Heart right ventricle (tissue), 16 donors: ENCODE results near the gene PPFIBP1. TPM values are rescaled to one million over a fixed set of nuclear protein-coding genes. Genes with fewer than 3 reads are reported as not detected.

Experiments
- ATAC-seq, 8 donors: fragments of 200-7000 bp; cut with Tn5 transposase; one replicate each; pipeline ENCODE4 v1.9.1; 2020; ENCODE audit warnings: mild to moderate bottlenecking in 8 of 8, moderate library complexity in 8 of 8, moderate number of reproducible peaks in 1 of 8
- DNase-seq, 2 donors: peaks; one replicate each; pipeline ENCODE4 v3.0.0-alpha.2; 2020
- H3K27ac ChIP-seq, 10 donors: fragments of 200-600 bp; sonication (generic) in 2 of 10; one replicate each; pipeline versions ENCODE4 v1.5.0 to v1.8.0; 2020 to 2022; ENCODE audit warnings: mild to moderate bottlenecking in 3 of 10
- H3K27me3 ChIP-seq, 7 donors: fragments of 200-600 bp; one replicate each; pipeline ENCODE4 v1.8.0; 2021 to 2022; ENCODE audit warnings: mild to moderate bottlenecking in 2 of 7
- H3K36me3 ChIP-seq, 9 donors: fragments of 200-600 bp; sonication (generic) in 1 of 9; one replicate each; pipeline versions ENCODE4 v1.5.0 to v1.8.0; 2020 to 2022; ENCODE audit warnings: mild to moderate bottlenecking in 2 of 9
- H3K4me1 ChIP-seq, 9 donors: fragments of 200-600 bp; sonication (generic) in 1 of 9; one replicate each; pipeline versions ENCODE4 v1.5.0 to v1.8.0; 2020 to 2022; ENCODE audit warnings: mild to moderate bottlenecking in 4 of 9
- H3K4me3 ChIP-seq, 10 donors: fragments of 200-600 bp; sonication (generic) in 2 of 10; one replicate each; pipeline versions ENCODE4 v1.5.0 to v1.8.0; 2020 to 2022; ENCODE audit warnings: mild to moderate bottlenecking in 7 of 10, moderate library complexity in 2 of 10
- H3K9me3 ChIP-seq, 11 donors: fragments of 200-600 bp in 10 of 11; sonication (generic) in 2 of 11; one replicate each; pipeline versions ENCODE4 v1.5.0 to v1.8.0; 2013 to 2022; ENCODE audit warnings: mild to moderate bottlenecking in 2 of 11, control low read depth in 1 of 11, moderate library complexity in 1 of 11
- WGBS, 2 donors: extraction: QIAGEN DNeasy Blood & Tissue Kit; methylation state at CpG; one replicate each; pipeline ENCODE4 v1.1.7; 2013; ENCODE audit warnings: inconsistent platforms in 1 of 2; 5-methylcytosine and 5-hydroxymethylcytosine counted together
- intact Hi-C, 10 donors: fragments of 100-400 bp; cut with DNase I; formaldehyde crosslinking; loops; one replicate each; pipeline versions ENCODE4 v1.11.1 to v1.14.2; 2022
- long read RNA-seq, 3 donors: library from polyadenylated mRNA; unstranded; transcript quantifications; one replicate each; pipeline ENCODE4 v2.0.0, GENCODE V29; 2020 to 2021
- polyA plus RNA-seq, 2 donors: library from polyadenylated mRNA; stranded (reverse); fragments of 200-250 nt; gene quantifications; one replicate each; pipeline ENCODE4 v1.2.3, GENCODE V29; 2013
- total RNA-seq, 10 donors: library from RNA; stranded (reverse); fragmentation: NEBNext Ultra II Directional in 3 of 10; extraction: Animal tissue kit (Norgen Biotek cat#: 25700) in 3 of 10; gene quantifications; one replicate each; pipeline versions ENCODE4 v1.2.1 to v1.2.4, GENCODE V29; 2021 to 2023
- TF ChIP-seq, protein P1 (sequence below), 9 donors: fragments of 200-600 bp; sonication (generic) in 2 of 9; IDR thresholded peaks; one replicate each; pipeline versions ENCODE4 v1.5.0 to v1.8.0; 2021 to 2022; ENCODE audit warnings: antibody characterized with exemption in 9 of 9, mild to moderate bottlenecking in 5 of 9, moderate library complexity in 1 of 9
- donor health status: Arrhythmogenic right ventricular cardiomyopathy.
- donor health status: ischemic (EF 13 %, LVEDD 7.1; RV severe dilation, severe dysfunction).
- donor health status: healthy with polysubstance abuse.
- donor health status: DM: no; HTN: yes; CAD: no.
- donor health status: DM: no; HTN: no; CAD: no.
- donor health status: ischemic (EF 25% LVEDD 6.9; RV normal size, moderate dysfunction).
- donor health status: ischemic (EF 25% LVEDD 5.7; RV mildly dilated, moderate dysfunction).
- donor health status: healthy.
- donor health status: DM: yes; HTN: yes; CAD: no.
- donor health status: Ischemic cardiomyopathy.
- donor health status: ischemic (EF 35%, LVEDD 5.7; RV mildly dilated, moderate dysfunction).
- donor health status: nonischemic (EF 11% LVEDD 7.7; RV severe dilation, severe dysfunction).
- donor health status: DM: yes; HTN: yes; CAD: no.
- donor health status: PGD.
- donor health status: ischemic (EF 29% LVEDD 5.4; RV normal size, mild dysfunction).
- donor health status: nonischemic (EF 23%, LVEDD 6.1; RV moderate dilation, normal function).

Gene PPFIBP1
- total RNA-seq: 100 to 1,000 TPM; 233 to 450 (median 325) TPM
- polyA plus RNA-seq: 10 to 100 TPM; 22.9 to 64.7 TPM
- long read RNA-seq, donor 1, partial matches to known transcripts: 51 of 146 reads
- long read RNA-seq, donor 1, other reads (novel, unspliced or antisense): 91 of 146 reads
- long read RNA-seq, donor 2, full-length matches to known transcripts: 3 of 154 reads
- long read RNA-seq, donor 2, partial matches to known transcripts: 67 of 154 reads
- long read RNA-seq, donor 2, other reads (novel, unspliced or antisense): 84 of 154 reads
- long read RNA-seq, donor 3, full-length matches to known transcripts: 6 of 392 reads
- long read RNA-seq, donor 3, partial matches to known transcripts: 254 of 392 reads
- long read RNA-seq, donor 3, other reads (novel, unspliced or antisense): 132 of 392 reads

DNA sequence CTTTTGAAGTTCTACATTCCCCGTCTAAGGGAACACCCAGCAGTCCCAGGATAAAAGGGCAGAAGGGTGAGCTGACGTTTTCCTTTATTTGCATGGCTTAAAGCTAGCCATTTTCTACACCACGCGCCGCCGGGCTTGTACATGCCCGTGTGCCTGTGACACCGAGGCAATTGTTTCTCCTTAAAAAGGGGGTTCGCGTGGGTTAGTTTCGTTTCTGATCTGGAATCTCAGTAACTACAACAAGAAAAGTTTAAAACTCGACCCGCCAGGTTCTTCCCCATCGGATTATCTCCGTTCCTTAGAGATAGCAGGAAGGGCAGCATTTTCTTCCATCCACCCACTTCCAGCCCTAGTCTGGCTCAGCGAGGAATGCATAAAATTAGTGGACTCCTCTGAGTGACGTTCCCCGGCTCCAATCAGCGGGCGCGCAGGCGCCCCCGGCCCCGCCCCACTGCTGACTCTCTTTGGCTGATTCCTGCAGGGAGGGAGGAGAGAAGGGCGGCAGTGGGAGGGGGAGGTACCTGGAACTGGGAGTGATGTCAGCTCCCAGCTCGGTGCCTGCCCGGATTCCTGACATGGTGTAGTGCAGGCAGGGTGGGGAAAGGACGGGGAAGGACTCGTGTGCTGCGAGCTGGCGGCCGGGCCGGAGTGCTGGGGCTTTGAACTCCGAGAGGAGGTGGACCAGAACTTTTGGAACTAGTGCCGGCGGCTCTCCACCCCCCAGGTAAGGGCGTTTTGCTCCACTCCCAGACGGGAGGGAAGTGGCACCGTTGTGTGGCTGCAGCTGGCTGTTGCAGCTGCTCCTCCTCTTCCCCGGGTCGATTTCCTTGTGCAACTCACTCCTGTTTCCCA is at the start of gene PPFIBP1:
PPFIBP1 (plus strand) TSS at position 565 of the 852 bp plus-strand sequence. CDS start 109,191 bp downstream, outside the sequence.
- no peaks in the 10 kb centered on the region for H3K9me3 ChIP-seq
- 0% methylated on average over 41 of the region's 41 CpGs for WGBS, 2 donors
- peaks cover 2 to 63% (median 54%) of the 10 kb centered on the region in 9 donors for H3K4me1 ChIP-seq
- DNase-seq (peak; percentile 100), ATAC-seq (peak; percentile 96 to 98 (median 97))
- TF ChIP-seq, protein P1, sequence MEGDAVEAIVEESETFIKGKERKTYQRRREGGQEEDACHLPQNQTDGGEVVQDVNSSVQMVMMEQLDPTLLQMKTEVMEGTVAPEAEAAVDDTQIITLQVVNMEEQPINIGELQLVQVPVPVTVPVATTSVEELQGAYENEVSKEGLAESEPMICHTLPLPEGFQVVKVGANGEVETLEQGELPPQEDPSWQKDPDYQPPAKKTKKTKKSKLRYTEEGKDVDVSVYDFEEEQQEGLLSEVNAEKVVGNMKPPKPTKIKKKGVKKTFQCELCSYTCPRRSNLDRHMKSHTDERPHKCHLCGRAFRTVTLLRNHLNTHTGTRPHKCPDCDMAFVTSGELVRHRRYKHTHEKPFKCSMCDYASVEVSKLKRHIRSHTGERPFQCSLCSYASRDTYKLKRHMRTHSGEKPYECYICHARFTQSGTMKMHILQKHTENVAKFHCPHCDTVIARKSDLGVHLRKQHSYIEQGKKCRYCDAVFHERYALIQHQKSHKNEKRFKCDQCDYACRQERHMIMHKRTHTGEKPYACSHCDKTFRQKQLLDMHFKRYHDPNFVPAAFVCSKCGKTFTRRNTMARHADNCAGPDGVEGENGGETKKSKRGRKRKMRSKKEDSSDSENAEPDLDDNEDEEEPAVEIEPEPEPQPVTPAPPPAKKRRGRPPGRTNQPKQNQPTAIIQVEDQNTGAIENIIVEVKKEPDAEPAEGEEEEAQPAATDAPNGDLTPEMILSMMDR (IDR thresholded peaks at IDR 0.05): peak in 6 of 9 donors; percentile 3 to 47 (median 32)
- H3K27me3 ChIP-seq: no peaks in the 10 kb centered on the region
- peak within 1 kb of the TSS; percentile 84 to 97 (median 91) for H3K27ac ChIP-seq
- H3K36me3 ChIP-seq: no peaks in the 10 kb centered on the region
- intact Hi-C loops: loop anchor here (2.0 to 10.0 kb wide), 13 partner anchors 31 to 128 kb away; no protein-coding TSS in a partner anchor
- peak within 1 kb of the TSS; percentile 58 to 85 (median 75) for H3K4me3 ChIP-seq

DNA sequence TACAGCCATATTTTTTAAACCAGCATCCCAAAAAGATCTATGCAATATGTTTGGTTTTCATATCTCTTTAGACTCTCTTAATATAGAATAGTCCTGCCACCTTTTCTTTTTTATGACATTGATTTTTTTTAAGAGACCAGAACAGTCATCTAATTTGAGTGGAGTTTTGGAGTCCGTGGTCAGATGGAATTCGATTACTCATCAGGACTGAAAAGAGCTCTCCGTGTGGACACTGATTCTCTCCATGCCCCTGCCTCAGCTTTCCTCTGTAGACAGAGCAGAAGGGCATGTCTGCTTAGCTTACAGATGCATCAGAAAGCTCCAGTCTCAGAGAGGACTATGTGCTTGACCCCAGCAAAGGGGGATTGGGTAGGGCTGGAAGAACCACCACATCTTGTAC is 49.7 kb upstream of the PPFIBP1 start:
- H3K9me3 ChIP-seq: peaks cover 0 to 35% (median 24%) of the 10 kb centered on the region in 11 donors
- TF ChIP-seq, protein P1 (IDR thresholded peaks at IDR 0.05): no peak
- peak in 4 of 8 donors; percentile 22 to 59 (median 46) for ATAC-seq
- H3K4me1 ChIP-seq: peaks cover 0 to 22% (median 12%) of the 10 kb centered on the region in 9 donors
- no peak for DNase-seq
- H3K27me3 ChIP-seq: no peaks in the 10 kb centered on the region
- H3K36me3 ChIP-seq: no peaks in the 10 kb centered on the region
- H3K4me3 ChIP-seq: no peak overlapping the region
- WGBS, 2 donors: 41 to 44% methylated on average over 3 of the region's 3 CpGs
- intact Hi-C loops: no loop called here
- H3K27ac ChIP-seq: peak overlapping the region in 4 of 10 donors; percentile 5 to 48 (median 26)

DNA sequence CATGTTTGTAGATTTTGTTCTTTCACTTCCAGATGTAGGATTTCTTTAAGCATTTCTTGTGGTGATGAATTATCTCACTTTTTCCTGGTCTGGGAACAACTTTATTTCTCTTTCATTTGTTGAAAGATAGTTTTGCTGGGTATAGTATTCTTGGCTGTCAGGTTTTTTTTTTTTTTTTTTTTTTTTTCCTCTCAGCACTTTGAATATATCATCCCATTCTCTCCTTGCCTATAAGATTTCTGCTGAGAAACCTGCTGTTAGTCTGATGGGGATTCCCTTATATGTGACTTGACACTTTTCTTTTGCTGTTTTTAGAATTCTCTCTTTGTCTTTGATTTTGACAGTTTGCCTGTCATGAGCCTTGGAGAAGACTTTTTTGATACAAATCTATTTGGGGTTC is 47.0 kb upstream of the PPFIBP1 start:
- ATAC-seq: no peak
- intact Hi-C loops: no loop called here
- DNase-seq: no peak
- peaks cover 0 to 35% (median 24%) of the 10 kb centered on the region in 11 donors for H3K9me3 ChIP-seq
- H3K4me3 ChIP-seq: no peak overlapping the region
- H3K27ac ChIP-seq: no peak overlapping the region
- no peaks in the 10 kb centered on the region for H3K36me3 ChIP-seq
- TF ChIP-seq, protein P1 (IDR thresholded peaks at IDR 0.05): no peak
- H3K4me1 ChIP-seq: peaks cover 0 to 22% (median 12%) of the 10 kb centered on the region in 9 donors
- no peaks in the 10 kb centered on the region for H3K27me3 ChIP-seq

DNA sequence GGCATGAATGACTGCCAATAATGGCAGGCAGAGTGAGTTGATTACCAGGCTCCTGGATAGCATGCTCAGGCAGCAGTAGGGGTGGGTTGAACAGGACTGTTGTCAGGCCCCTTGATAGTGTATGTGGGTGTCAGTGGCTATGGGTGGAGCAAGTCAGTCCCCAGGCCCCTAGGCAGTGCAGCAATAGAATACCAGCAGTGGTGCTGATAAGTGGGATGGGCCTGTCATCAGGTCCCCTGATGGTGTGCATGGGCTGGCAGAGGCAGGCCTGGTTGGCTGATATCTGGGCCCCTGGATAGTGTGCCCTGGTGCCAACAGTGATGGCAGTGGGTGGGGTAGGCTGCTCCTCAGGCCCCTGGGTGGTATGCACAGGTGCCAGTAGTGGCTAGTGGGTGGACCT is 45.1 kb upstream of the PPFIBP1 start:
- TF ChIP-seq, protein P1 (IDR thresholded peaks at IDR 0.05): no peak
- no peaks in the 10 kb centered on the region for H3K36me3 ChIP-seq
- peaks cover 0 to 35% (median 24%) of the 10 kb centered on the region in 11 donors for H3K9me3 ChIP-seq
- ATAC-seq: peak in 5 of 8 donors; percentile 22 to 89 (median 56)
- intact Hi-C loops: no loop called here
- no peaks in the 10 kb centered on the region for H3K27me3 ChIP-seq
- H3K4me3 ChIP-seq: no peak overlapping the region
- no peak for DNase-seq
- H3K4me1 ChIP-seq: peaks cover 0 to 10% (median 8%) of the 10 kb centered on the region in 9 donors
- H3K27ac ChIP-seq: no peak overlapping the region
